MG63 (cell line): ENCODE data around the gene ADAR. TPM values are rescaled to one million over a fixed set of nuclear protein-coding genes. Genes with fewer than 3 reads are reported as not detected.
A peak's percentile ranks its signal among the peaks of the same experiment; 100 is the strongest.

Source experiments
- DNase-seq: peaks from one replicate; pipeline ENCODE4 v3.0.0-alpha.2; 2020
- H3K27me3 ChIP-seq: fragments of 250-450 bp; sonication (Bioruptor Pico); 2 replicates; pipeline ENCODE4 v1.5.1; 2020; ENCODE audit warnings: mild to moderate bottlenecking, moderate library complexity
- H3K36me3 ChIP-seq: fragments of 250-450 bp; sonication (Bioruptor Pico); 2 replicates; pipeline ENCODE4 v1.5.1; 2020; ENCODE audit warnings: mild to moderate bottlenecking, moderate library complexity
- H3K4me3 ChIP-seq: fragments of 250-450 bp; sonication (Bioruptor Pico); 2 replicates; pipeline ENCODE4 v1.5.1; 2020; ENCODE audit warnings: mild to moderate bottlenecking, moderate library complexity
- H3K9me3 ChIP-seq: fragments of 250-450 bp; sonication (Bioruptor Pico); 2 replicates; pipeline ENCODE4 v1.5.1; 2020; ENCODE audit warnings: mild to moderate bottlenecking, moderate library complexity
- total RNA-seq: library from RNA; depleted of rRNA; stranded (reverse); fragments of >200 nt; shearing (Covaris generic); gene quantifications from 2 replicates; pipeline ENCODE4 v1.2.3, GENCODE V29; 2014; ENCODE audit warnings: low replicate concordance

The ADAR gene
- total RNA-seq, 1 experiment from 2014 or later: 63.6 TPM

GRCh38 chr1:154552036-154552435, 56.0 kb downstream of the ADAR start:
- no peak overlapping the region for H3K4me3 ChIP-seq
- H3K36me3 ChIP-seq: peaks cover 74% of the 10 kb centered on the region
- DNase-seq: no peak
- no peaks in the 10 kb centered on the region for H3K27me3 ChIP-seq
- H3K9me3 ChIP-seq: no peaks in the 10 kb centered on the region

- DNase-seq: no peak
- Histone ChIP-seq H3K9me3 (no peaks in the 10 kb centered on the region), H3K36me3 (peaks cover 70% of the 10 kb centered on the region), H3K27me3 (no peaks in the 10 kb centered on the region), H3K4me3 (no peak overlapping the region)
These were observed 56.5 kb downstream of the ADAR start for GRCh38 chr1:154551474-154551873.

- no peaks in the 10 kb centered on the region for H3K9me3 ChIP-seq
- peaks cover 65% of the 10 kb centered on the region for H3K36me3 ChIP-seq
- H3K4me3 ChIP-seq: no peak overlapping the region
- H3K27me3 ChIP-seq: no peaks in the 10 kb centered on the region
- no peak for DNase-seq
These were observed 57.3 kb downstream of the ADAR start for GRCh38 chr1:154550657-154551056.

- Histone ChIP-seq H3K9me3 (no peaks in the 10 kb centered on the region), H3K36me3 (peaks cover 59% of the 10 kb centered on the region), H3K27me3 (no peaks in the 10 kb centered on the region), H3K4me3 (no peak overlapping the region)
- no peak for DNase-seq
These were observed 57.9 kb downstream of the ADAR start for GRCh38 chr1:154550070-154550469.

GRCh38 chr1:154549202-154549770, 58.7 kb downstream of the ADAR start:
- no peaks in the 10 kb centered on the region for H3K9me3 ChIP-seq
- no peaks in the 10 kb centered on the region for H3K27me3 ChIP-seq
- H3K4me3 ChIP-seq: no peak overlapping the region
- H3K36me3 ChIP-seq: peaks cover 52% of the 10 kb centered on the region
- DNase-seq: no peak

GRCh38 chr1:154548028-154548427, 60.0 kb downstream of the ADAR start:
- peaks cover 39% of the 10 kb centered on the region for H3K36me3 ChIP-seq
- no peaks in the 10 kb centered on the region for H3K9me3 ChIP-seq
- no peak for DNase-seq
- no peaks in the 10 kb centered on the region for H3K27me3 ChIP-seq
- no peak overlapping the region for H3K4me3 ChIP-seq

- DNase-seq: no peak
- Histone ChIP-seq H3K27me3 (peaks cover 1% of the 10 kb centered on the region; the same call in 1 of the 2 replicates), H3K4me3 (no peak overlapping the region), H3K9me3 (no peaks in the 10 kb centered on the region), H3K36me3 (peaks cover 31% of the 10 kb centered on the region)
These were observed 60.8 kb downstream of the ADAR start for GRCh38 chr1:154547105-154547732.

GRCh38 chr1:154546264-154547063, 61.5 kb downstream of the ADAR start:
- Histone ChIP-seq H3K27me3 (peaks cover 7% of the 10 kb centered on the region; the same call in 1 of the 2 replicates), H3K4me3 (no peak overlapping the region), H3K36me3 (peaks cover 23% of the 10 kb centered on the region), H3K9me3 (no peaks in the 10 kb centered on the region)
- peak; percentile 61 for DNase-seq

- Histone ChIP-seq H3K9me3 (no peaks in the 10 kb centered on the region), H3K4me3 (no peak overlapping the region), H3K36me3 (no peaks in the 10 kb centered on the region), H3K27me3 (peaks cover 45% of the 10 kb centered on the region)
- DNase-seq: no peak
These were observed 66.8 kb downstream of the ADAR start for GRCh38 chr1:154541231-154541630.

GRCh38 chr1:154539486-154540483, 68.2 kb downstream of the ADAR start:
- Histone ChIP-seq H3K4me3 (no peak overlapping the region), H3K27me3 (peaks cover 55% of the 10 kb centered on the region), H3K36me3 (no peaks in the 10 kb centered on the region), H3K9me3 (peaks cover 5% of the 10 kb centered on the region)
- DNase-seq: no peak

GRCh38 chr1:154536570-154536969, 71.4 kb downstream of the ADAR start:
- peaks cover 5% of the 10 kb centered on the region for H3K9me3 ChIP-seq
- no peaks in the 10 kb centered on the region for H3K36me3 ChIP-seq
- H3K27me3 ChIP-seq: peaks cover 48% of the 10 kb centered on the region
- no peak for DNase-seq
- no peak overlapping the region for H3K4me3 ChIP-seq

GRCh38 chr1:154533952-154534844, 73.8 kb downstream of the ADAR start:
- peaks cover 5% of the 10 kb centered on the region for H3K9me3 ChIP-seq
- no peaks in the 10 kb centered on the region for H3K36me3 ChIP-seq
- DNase-seq: peak; percentile 12
- no peak overlapping the region for H3K4me3 ChIP-seq
- H3K27me3 ChIP-seq: peaks cover 35% of the 10 kb centered on the region
